IMR-90 (cell line): ENCODE measurements around the gene C17orf100. TPM values are rescaled to one million over a fixed set of nuclear protein-coding genes. Genes with fewer than 3 reads are reported as not detected.

ENCODE experiments used
- ATAC-seq: fragments of 200-7000 bp; cut with Tn5 transposase; 2 replicates; pipeline ENCODE4 v1.9.1; 2020; ENCODE audit warnings: low read depth, mild to moderate bottlenecking, moderate library complexity
- BruUV-seq: library from RNA; stranded (reverse); fragments of 400-500 nt; replicated peaks from 2 replicates; lab custom pipeline; 2021; lab: Mats Ljungman, UMichigan
- CTCF ChIA-PET: fragments of 300-600 bp; formaldehyde crosslinking; extraction: SDS; loops from one replicate; lab custom pipeline; 2021; ENCODE audit warnings: antibody characterized with exemption; lab: Yijun Ruan, JAX
- POLR2A ChIA-PET: fragments of 300-600 bp; sonication (Branson Sonifier 250); formaldehyde crosslinking; loops from one replicate; lab custom pipeline; 2022; ENCODE audit warnings: antibody characterized with exemption; ENCODE audit not compliant: unreplicated experiment; lab: Charles Lee
- DNase-seq: peaks from one replicate; pipeline ENCODE4 v3.0.0; 2013
- H2AFZ ChIP-seq: replicated peaks from 2 replicates; pipeline ENCODE3; 2013; ENCODE audit warnings: low read length, mild to moderate bottlenecking; ENCODE audit not compliant: poor library complexity
- H2AK5ac ChIP-seq: 2 replicates; pipeline ENCODE4 v1.6.1; 2013; ENCODE audit warnings: low read depth, low read length, inconsistent platforms
- H2AK9ac ChIP-seq: replicated peaks from 2 replicates; pipeline ENCODE3; 2013; ENCODE audit warnings: mild to moderate bottlenecking, low read depth, low read length, moderate library complexity; ENCODE audit not compliant: poor library complexity
- H2BK120ac ChIP-seq: 2 replicates; pipeline ENCODE4 v1.6.1; 2013; ENCODE audit warnings: low read depth, low read length, inconsistent platforms
- H2BK15ac ChIP-seq: 3 replicates; pipeline ENCODE4 v1.6.1; 2013; ENCODE audit warnings: low read depth, low read length, inconsistent platforms
- H2BK20ac ChIP-seq: 2 replicates; pipeline ENCODE4 v1.6.1; 2013; ENCODE audit warnings: low read depth, mild to moderate bottlenecking, inconsistent platforms, low read length, moderate library complexity
- H2BK5ac ChIP-seq: 2 replicates; pipeline ENCODE4 v1.6.1; 2013; ENCODE audit warnings: mild to moderate bottlenecking, low read depth, low read length, inconsistent platforms; ENCODE audit not compliant: poor library complexity, severe bottlenecking
- H3K14ac ChIP-seq: replicated peaks from 2 replicates; pipeline ENCODE4 v1.6.1; 2013; ENCODE audit warnings: low read depth, low read length, inconsistent platforms
- H3K18ac ChIP-seq: 2 replicates; pipeline ENCODE4 v1.6.1; 2013; ENCODE audit warnings: low read depth, low read length, control low read depth
- H3K23ac ChIP-seq: 2 replicates; pipeline ENCODE4 v1.6.1; 2013; ENCODE audit warnings: low read depth, low read length, inconsistent platforms
- H3K27ac ChIP-seq: 2 replicates; pipeline ENCODE4 v1.5.1; 2013; ENCODE audit warnings: mild to moderate bottlenecking, control low read depth, low read length; ENCODE audit not compliant: insufficient read depth
- H3K27me3 ChIP-seq: 2 replicates; pipeline ENCODE4 v1.6.1; 2013; ENCODE audit warnings: low read length; ENCODE audit not compliant: control insufficient read depth, insufficient read depth
- H3K36me3 ChIP-seq: 2 replicates; pipeline ENCODE4 v1.6.1; 2013; ENCODE audit warnings: low read length, mixed read lengths; ENCODE audit not compliant: control insufficient read depth, insufficient read depth
- H3K4ac ChIP-seq: 2 replicates; pipeline ENCODE4 v1.6.1; 2013; ENCODE audit warnings: low read depth, low read length, inconsistent platforms
- H3K4me1 ChIP-seq: 2 replicates; pipeline ENCODE4 v1.6.1; 2013; ENCODE audit warnings: low read length, mixed read lengths; ENCODE audit not compliant: control insufficient read depth, insufficient read depth
- H3K4me2 ChIP-seq: 2 replicates; pipeline ENCODE4 v1.6.1; 2013; ENCODE audit warnings: low read depth, mild to moderate bottlenecking, control low read depth, low read length, moderate library complexity
- H3K4me3 ChIP-seq: 2 replicates; pipeline ENCODE4 v1.5.1; 2013; ENCODE audit warnings: low read depth, mild to moderate bottlenecking, control low read depth, low read length, moderate library complexity; ENCODE audit not compliant: insufficient read depth
- H3K56ac ChIP-seq: 2 replicates; pipeline ENCODE4 v1.6.1; 2013; ENCODE audit warnings: low read length, inconsistent platforms; ENCODE audit not compliant: insufficient read depth; ENCODE audit errors: extremely low read depth
- H3K79me1 ChIP-seq, 2 experiments: 2 replicates each; pipeline ENCODE4 v1.6.1; 2013; ENCODE audit warnings: low read length in 2 of 2, inconsistent platforms in 1 of 2, low read depth in 1 of 2
- H3K9ac ChIP-seq: 2 replicates; pipeline ENCODE4 v1.6.1; 2013; ENCODE audit warnings: low read depth, low read length, control low read depth
- H3K9me1 ChIP-seq: 2 replicates; pipeline ENCODE4 v1.6.1; 2013; ENCODE audit warnings: low read length, inconsistent platforms; ENCODE audit not compliant: insufficient read depth
- H3K9me3 ChIP-seq: 2 replicates; pipeline ENCODE4 v1.6.1; 2013; ENCODE audit warnings: low read length; ENCODE audit not compliant: control insufficient read depth, insufficient read depth
- H4K20me1 ChIP-seq: 2 replicates; pipeline ENCODE4 v1.6.1; 2013; ENCODE audit warnings: low read length, inconsistent platforms; ENCODE audit not compliant: insufficient read depth
- H4K5ac ChIP-seq: 2 replicates; pipeline ENCODE4 v1.6.1; 2013; ENCODE audit warnings: mild to moderate bottlenecking, low read depth, low read length, control low read depth
- H4K8ac ChIP-seq, 2 experiments: 2 replicates each; pipeline ENCODE4 v1.6.1; 2013; ENCODE audit warnings: low read depth in 2 of 2, low read length in 2 of 2, control low read depth in 1 of 2, inconsistent platforms in 1 of 2
- H4K91ac ChIP-seq: 2 replicates; pipeline ENCODE4 v1.6.1; 2013; ENCODE audit warnings: low read depth, low read length, inconsistent platforms; ENCODE audit not compliant: insufficient read depth
- BHLHE40 ChIP-seq: fragments of 150-350 bp; IDR thresholded peaks from 2 replicates; pipeline ENCODE4 v1.6.1; 2016; ENCODE audit warnings: mild to moderate bottlenecking, low read depth, low read length
- CEBPB ChIP-seq: IDR thresholded peaks from 2 replicates; pipeline ENCODE4 v1.6.1; 2012; ENCODE audit warnings: low read depth, low read length, improper control_type of control experiment
- CHD1 ChIP-seq: IDR thresholded peaks from 2 replicates; pipeline ENCODE4 v1.6.1; 2012; ENCODE audit warnings: low read depth, low read length, improper control_type of control experiment
- FOS ChIP-seq: fragments of 150-350 bp; IDR thresholded peaks from 2 replicates; pipeline ENCODE4 v1.6.1; 2016; ENCODE audit warnings: low read depth, low read length
- MAFK ChIP-seq: IDR thresholded peaks from 2 replicates; pipeline ENCODE4 v1.6.1; 2012; ENCODE audit warnings: low read depth, low read length, improper control_type of control experiment
- MAZ ChIP-seq: IDR thresholded peaks from 2 replicates; pipeline ENCODE4 v1.6.1; 2012; ENCODE audit warnings: low read depth, mild to moderate bottlenecking, low read length, improper control_type of control experiment, moderate library complexity, borderline replicate concordance
- MXI1 ChIP-seq: IDR thresholded peaks from 2 replicates; pipeline ENCODE4 v1.6.1; 2012; ENCODE audit warnings: low read depth, mild to moderate bottlenecking, low read length, moderate library complexity, borderline replicate concordance
- NFE2L2 ChIP-seq: fragments of 150-350 bp; IDR thresholded peaks from 2 replicates; pipeline ENCODE4 v1.6.1; 2016; ENCODE audit warnings: low read depth, mild to moderate bottlenecking, low read length
- POLR2A ChIP-seq: IDR thresholded peaks from 2 replicates; pipeline ENCODE4 v1.6.1; 2012; ENCODE audit warnings: mild to moderate bottlenecking, low read depth, low read length
- RAD21 ChIP-seq: IDR thresholded peaks from 2 replicates; pipeline ENCODE4 v1.6.1; 2012; ENCODE audit warnings: low read length, improper control_type of control experiment
- RCOR1 ChIP-seq: IDR thresholded peaks from 2 replicates; pipeline ENCODE4 v1.6.1; 2012; ENCODE audit warnings: mild to moderate bottlenecking, low read length, improper control_type of control experiment; ENCODE audit not compliant: insufficient replicate concordance
- RFX5 ChIP-seq: IDR thresholded peaks from 2 replicates; pipeline ENCODE4 v1.8.0; 2012; ENCODE audit warnings: low read depth, mild to moderate bottlenecking, low read length, moderate library complexity
- SMC3 ChIP-seq: fragments of 150-350 bp; IDR thresholded peaks from 2 replicates; pipeline ENCODE4 v1.6.1; 2016; ENCODE audit warnings: low read depth, mild to moderate bottlenecking, antibody characterized with exemption, low read length, moderate library complexity
- WGBS, 2 experiments: methylation state at CpG; one replicate each; pipeline versions ENCODE4 v1.1.5 to v1.1.7; 2013; ENCODE audit warnings: missing lambda C conversion rate in 2 of 2; ENCODE audit not compliant: insufficient read length in 1 of 2; ENCODE audit errors: extremely low coverage in 2 of 2; 5-methylcytosine and 5-hydroxymethylcytosine counted together
- dilution Hi-C: fragments of 300-500 bp; cut with HindIII; formaldehyde crosslinking; loops from one replicate; pipeline ENCODE4 v1.14.3; 2018; ENCODE audit warnings: low sequenced_read_pairs; ENCODE audit not compliant: unreplicated experiment
- in situ Hi-C: fragments of 300-500 bp; cut with MboI; formaldehyde crosslinking; loops from 3 replicates; pipeline ENCODE4 v1.14.3; 2019; ENCODE audit warnings: low sequenced_read_pairs, inconsistent platforms, mixed read lengths
- intact Hi-C: fragments of 100-400 bp; cut with micrococcal nuclease; formaldehyde crosslinking; loops from 2 replicates; pipeline ENCODE4 v1.10.0; 2022
- polyA plus RNA-seq, 3 experiments: library from polyadenylated mRNA; depleted of rRNA; stranded (reverse); fragments of >200 nt; gene quantifications; 2 replicates each; pipeline ENCODE4 v1.2.3, GENCODE V29; 2012; ENCODE audit warnings: low replicate concordance in 1 of 3
- total RNA-seq: library from RNA; depleted of rRNA; stranded (reverse); fragments of >200 nt; gene quantifications from 2 replicates; pipeline ENCODE4 v1.2.3, GENCODE V29; 2012
- TF ChIP-seq, protein P1 (sequence below): conservative IDR thresholded peaks from 2 replicates; pipeline ENCODE4 v1.5.1; 2012; ENCODE audit warnings: mild to moderate bottlenecking, low read depth, low read length, improper control_type of control experiment
- TF ChIP-seq, protein P2 (sequence below): fragments of 150-350 bp; IDR thresholded peaks from 2 replicates; pipeline ENCODE4 v1.6.1; 2017; ENCODE audit warnings: mild to moderate bottlenecking, antibody characterized with exemption, low read length, low read depth
- TF ChIP-seq, protein P3 (sequence below): fragments of 150-350 bp; IDR thresholded peaks from 2 replicates; pipeline ENCODE4 v1.6.1; 2016; ENCODE audit warnings: low read depth, mild to moderate bottlenecking, low read length, moderate library complexity, borderline replicate concordance

The C17orf100 gene
- total and polyA plus RNA-seq, 2 of the 4 experiments (the other 2 are of a cell fraction), result 0.18 to 1.8 TPM

DNA sequence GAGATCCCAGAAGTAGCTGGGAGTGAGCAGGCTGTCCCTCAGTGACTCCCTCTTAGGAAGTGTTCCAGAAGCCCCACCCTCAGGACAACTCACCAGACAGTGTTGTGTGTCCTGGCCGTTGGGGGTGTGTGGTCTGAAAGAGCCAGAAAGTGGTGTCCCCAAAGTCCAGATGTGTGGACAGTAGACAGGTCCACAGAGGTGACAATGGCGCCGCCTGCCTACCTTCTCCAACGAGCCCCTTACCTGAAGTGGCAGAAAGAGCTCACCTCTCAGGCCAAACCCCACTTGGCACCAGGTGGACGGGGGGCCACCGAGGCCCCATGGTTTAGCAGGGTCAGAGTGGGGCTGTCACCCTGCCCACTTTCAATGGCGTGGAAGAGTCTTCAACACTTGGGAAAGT is 19.9 kb downstream of the C17orf100 start:
- Histone ChIP-seq H2BK15ac (no peak overlapping the region), H2AK5ac (no peak overlapping the region), H3K4me3 (no peak overlapping the region), H2AK9ac (no peak overlapping the region), H2BK20ac (no peak overlapping the region), H3K36me3 (no peaks in the 10 kb centered on the region), H3K18ac (no peak overlapping the region), H3K4ac (no peak overlapping the region), H3K27me3 (peaks cover 27% of the 10 kb centered on the region), H2BK120ac (no peak overlapping the region), H3K9ac (no peak overlapping the region), H3K27ac (no peak overlapping the region), H3K9me1 (no peaks in the 10 kb centered on the region), H3K56ac (no peak overlapping the region), H3K4me2 (no peak overlapping the region), H3K79me1 (no peaks in the 10 kb centered on the region), H3K4me1 (no peaks in the 10 kb centered on the region), H4K91ac (no peak overlapping the region), H3K23ac (no peak overlapping the region), H4K20me1 (no peaks in the 10 kb centered on the region), H4K8ac (no peak overlapping the region), H4K5ac (no peak overlapping the region), H2AFZ (no peak overlapping the region), H3K14ac (no peak overlapping the region), H3K9me3 (no peaks in the 10 kb centered on the region), H2BK5ac (no peak overlapping the region)
- no TSS peak for BruUV-seq
- TF ChIP-seq NFE2L2, result no peak
- no peak for TF ChIP-seq RAD21
- TF ChIP-seq CHD1, result no peak
- no peak for TF ChIP-seq MAFK
- no peak for TF ChIP-seq SMC3
- TF ChIP-seq FOS, result no peak
- TF ChIP-seq RFX5, result no peak
- TF ChIP-seq, protein P1, sequence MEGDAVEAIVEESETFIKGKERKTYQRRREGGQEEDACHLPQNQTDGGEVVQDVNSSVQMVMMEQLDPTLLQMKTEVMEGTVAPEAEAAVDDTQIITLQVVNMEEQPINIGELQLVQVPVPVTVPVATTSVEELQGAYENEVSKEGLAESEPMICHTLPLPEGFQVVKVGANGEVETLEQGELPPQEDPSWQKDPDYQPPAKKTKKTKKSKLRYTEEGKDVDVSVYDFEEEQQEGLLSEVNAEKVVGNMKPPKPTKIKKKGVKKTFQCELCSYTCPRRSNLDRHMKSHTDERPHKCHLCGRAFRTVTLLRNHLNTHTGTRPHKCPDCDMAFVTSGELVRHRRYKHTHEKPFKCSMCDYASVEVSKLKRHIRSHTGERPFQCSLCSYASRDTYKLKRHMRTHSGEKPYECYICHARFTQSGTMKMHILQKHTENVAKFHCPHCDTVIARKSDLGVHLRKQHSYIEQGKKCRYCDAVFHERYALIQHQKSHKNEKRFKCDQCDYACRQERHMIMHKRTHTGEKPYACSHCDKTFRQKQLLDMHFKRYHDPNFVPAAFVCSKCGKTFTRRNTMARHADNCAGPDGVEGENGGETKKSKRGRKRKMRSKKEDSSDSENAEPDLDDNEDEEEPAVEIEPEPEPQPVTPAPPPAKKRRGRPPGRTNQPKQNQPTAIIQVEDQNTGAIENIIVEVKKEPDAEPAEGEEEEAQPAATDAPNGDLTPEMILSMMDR, result no peak
- no peak for TF ChIP-seq CEBPB
- TF ChIP-seq MXI1, result no peak
- TF ChIP-seq, protein P2, sequence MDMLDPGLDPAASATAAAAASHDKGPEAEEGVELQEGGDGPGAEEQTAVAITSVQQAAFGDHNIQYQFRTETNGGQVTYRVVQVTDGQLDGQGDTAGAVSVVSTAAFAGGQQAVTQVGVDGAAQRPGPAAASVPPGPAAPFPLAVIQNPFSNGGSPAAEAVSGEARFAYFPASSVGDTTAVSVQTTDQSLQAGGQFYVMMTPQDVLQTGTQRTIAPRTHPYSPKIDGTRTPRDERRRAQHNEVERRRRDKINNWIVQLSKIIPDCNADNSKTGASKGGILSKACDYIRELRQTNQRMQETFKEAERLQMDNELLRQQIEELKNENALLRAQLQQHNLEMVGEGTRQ, result no peak
- no peak for TF ChIP-seq MAZ
- no peak for TF ChIP-seq POLR2A
- TF ChIP-seq RCOR1, result no peak
- TF ChIP-seq, protein P3, sequence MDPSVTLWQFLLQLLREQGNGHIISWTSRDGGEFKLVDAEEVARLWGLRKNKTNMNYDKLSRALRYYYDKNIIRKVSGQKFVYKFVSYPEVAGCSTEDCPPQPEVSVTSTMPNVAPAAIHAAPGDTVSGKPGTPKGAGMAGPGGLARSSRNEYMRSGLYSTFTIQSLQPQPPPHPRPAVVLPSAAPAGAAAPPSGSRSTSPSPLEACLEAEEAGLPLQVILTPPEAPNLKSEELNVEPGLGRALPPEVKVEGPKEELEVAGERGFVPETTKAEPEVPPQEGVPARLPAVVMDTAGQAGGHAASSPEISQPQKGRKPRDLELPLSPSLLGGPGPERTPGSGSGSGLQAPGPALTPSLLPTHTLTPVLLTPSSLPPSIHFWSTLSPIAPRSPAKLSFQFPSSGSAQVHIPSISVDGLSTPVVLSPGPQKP, result no peak
- TF ChIP-seq BHLHE40, result no peak
- POLR2A ChIA-PET, result no interaction called here
- dilution Hi-C loops, result no loop called here
- intact Hi-C loops, result no loop called here
- no peak for ATAC-seq
- 77% methylated on average over 3 of the region's 7 CpGs; no CpG with 5 or more reads in 1 of the 2 experiments for WGBS, 2 experiments
- CTCF ChIA-PET, result no interaction called here
- DNase-seq, result no peak
- in situ Hi-C loops, result no loop called here
